ENCODE measurements around the gene KLHL17. TPM values are rescaled to one million over a fixed set of nuclear protein-coding genes. Genes with fewer than 3 reads are reported as not detected.

The KLHL17 gene
- total RNA-seq = 19.6 TPM

DNA sequence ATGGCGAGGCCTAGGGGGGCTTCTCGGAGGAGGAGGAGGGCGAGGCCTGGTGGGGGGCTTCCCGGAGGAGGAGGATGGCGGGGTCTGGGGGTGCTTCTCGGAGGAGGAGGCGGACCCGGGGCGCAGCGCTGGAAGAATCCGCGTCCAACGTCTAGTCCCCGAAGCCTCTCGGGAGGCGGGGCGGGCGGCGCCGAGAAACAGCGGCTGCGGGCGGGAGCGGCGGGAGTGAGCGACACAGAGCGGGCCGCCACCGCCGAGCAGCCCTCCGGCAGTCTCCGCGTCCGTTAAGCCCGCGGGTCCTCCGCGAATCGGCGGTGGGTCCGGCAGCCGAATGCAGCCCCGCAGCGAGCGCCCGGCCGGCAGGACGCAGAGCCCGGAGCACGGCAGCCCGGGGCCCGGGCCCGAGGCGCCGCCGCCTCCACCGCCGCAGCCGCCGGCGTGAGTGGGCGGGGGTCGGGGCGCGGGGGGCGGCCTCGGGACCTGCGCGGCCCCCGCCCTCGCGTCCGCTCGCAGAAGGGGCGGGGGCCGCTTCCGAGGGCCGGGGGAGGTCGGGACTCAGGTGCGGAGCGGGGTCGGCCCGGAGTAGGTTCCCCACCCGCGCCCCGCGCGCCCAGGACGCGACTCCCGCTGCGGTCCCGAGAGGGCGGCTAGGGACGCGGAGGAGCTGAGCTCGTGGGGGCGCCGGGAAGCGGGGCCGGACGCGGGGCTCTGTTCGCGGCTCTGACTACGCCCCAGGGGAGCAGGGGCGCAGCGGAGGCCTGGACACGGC, at the start of gene KLHL17:
TSS of gene KLHL17 (plus strand) at position 222 of the 769 bp plus-strand sequence. CDS start at position 332, 110 bp downstream.
- no peak for DNase-seq (ENCODE audit: extremely low spot score in 2 of 2)
- Histone ChIP-seq H3K27me3 (no peaks in the 10 kb centered on the region), H3K4me3 (peak within 1 kb of the TSS; percentile 96 to 97), H3K27ac (peak within 1 kb of the TSS; percentile 59), H3K36me3 (peaks cover 0 to 18% of the 10 kb centered on the region in 2 donors), H3K4me1 (peaks cover 32% of the 10 kb centered on the region), H3K9me3 (no peaks in the 10 kb centered on the region)
- intact Hi-C loops (cut with DNase I) = loop anchor here (5.0 kb wide), 1 partner anchor 53 kb away; no protein-coding TSS in a partner anchor
- TF ChIP-seq, protein P1, sequence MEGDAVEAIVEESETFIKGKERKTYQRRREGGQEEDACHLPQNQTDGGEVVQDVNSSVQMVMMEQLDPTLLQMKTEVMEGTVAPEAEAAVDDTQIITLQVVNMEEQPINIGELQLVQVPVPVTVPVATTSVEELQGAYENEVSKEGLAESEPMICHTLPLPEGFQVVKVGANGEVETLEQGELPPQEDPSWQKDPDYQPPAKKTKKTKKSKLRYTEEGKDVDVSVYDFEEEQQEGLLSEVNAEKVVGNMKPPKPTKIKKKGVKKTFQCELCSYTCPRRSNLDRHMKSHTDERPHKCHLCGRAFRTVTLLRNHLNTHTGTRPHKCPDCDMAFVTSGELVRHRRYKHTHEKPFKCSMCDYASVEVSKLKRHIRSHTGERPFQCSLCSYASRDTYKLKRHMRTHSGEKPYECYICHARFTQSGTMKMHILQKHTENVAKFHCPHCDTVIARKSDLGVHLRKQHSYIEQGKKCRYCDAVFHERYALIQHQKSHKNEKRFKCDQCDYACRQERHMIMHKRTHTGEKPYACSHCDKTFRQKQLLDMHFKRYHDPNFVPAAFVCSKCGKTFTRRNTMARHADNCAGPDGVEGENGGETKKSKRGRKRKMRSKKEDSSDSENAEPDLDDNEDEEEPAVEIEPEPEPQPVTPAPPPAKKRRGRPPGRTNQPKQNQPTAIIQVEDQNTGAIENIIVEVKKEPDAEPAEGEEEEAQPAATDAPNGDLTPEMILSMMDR (IDR thresholded peaks at IDR 0.05) = no peak
- TF ChIP-seq POLR2A (IDR thresholded peaks at IDR 0.05) (no peak), POLR2AphosphoS5 (IDR thresholded peaks at IDR 0.05; ENCODE audit: insufficient read depth in 1 of 2, low read depth in 1 of 2) (no peak)

- H3K4me3 ChIP-seq = no peak overlapping the region
Observed at GRCh38 chr1:910881-911721, 49.3 kb upstream of the KLHL17 start.

GRCh38 chr1:911875-912739, 48.3 kb upstream of the KLHL17 start:
- intact Hi-C loops (cut with DNase I) = no loop called here
- no peaks in the 10 kb centered on the region for H3K27me3 ChIP-seq

More at GRCh38 chr1:910881-911721, 49.3 kb upstream of the KLHL17 start:
- Histone ChIP-seq H3K9me3 (no peaks in the 10 kb centered on the region), H3K4me1 (no peaks in the 10 kb centered on the region), H3K36me3 (no peaks in the 10 kb centered on the region), H3K27ac (no peak overlapping the region), H3K27me3 (no peaks in the 10 kb centered on the region)
- intact Hi-C loops (cut with DNase I) = no loop called here
- peak in 1 of 2 donors; percentile 39 for TF ChIP-seq POLR2AphosphoS5 (IDR thresholded peaks at IDR 0.05; ENCODE audit: insufficient read depth in 1 of 2, low read depth in 1 of 2)
- no peak for TF ChIP-seq POLR2A (IDR thresholded peaks at IDR 0.05)
- DNase-seq (ENCODE audit: extremely low spot score in 2 of 2) = no peak

DNA sequence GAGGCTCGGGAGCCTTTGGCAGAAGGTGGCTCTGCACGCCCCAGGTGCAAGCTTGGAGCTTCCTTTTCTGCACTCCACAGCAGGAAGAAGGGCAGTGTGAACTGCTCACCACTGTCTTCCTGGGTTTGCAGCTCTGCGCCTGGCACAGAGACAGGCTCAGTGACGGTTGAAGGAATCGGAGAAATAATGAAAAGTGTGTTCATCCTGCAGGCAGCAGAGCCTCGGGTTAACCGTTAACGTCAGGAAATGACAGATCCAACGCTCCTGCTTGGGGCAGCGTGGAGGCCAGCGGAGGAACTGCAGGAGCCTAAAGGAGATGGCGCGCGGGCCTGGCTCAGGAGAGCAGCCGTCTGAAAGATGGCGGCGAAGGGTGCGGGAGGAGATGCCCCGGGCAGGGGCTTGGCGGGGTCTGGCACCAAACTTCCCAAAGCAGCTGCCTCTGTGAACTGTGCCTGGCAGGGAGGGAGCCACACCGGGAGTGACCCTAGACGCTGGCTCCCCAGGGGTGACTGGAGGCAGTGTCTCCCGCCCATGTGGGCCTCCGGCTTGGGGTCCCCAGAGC, 47.6 kb upstream of the KLHL17 start:
- H3K4me3 ChIP-seq = no peak overlapping the region
- no peaks in the 10 kb centered on the region for H3K27me3 ChIP-seq
- no peaks in the 10 kb centered on the region for H3K36me3 ChIP-seq
- intact Hi-C loops (cut with DNase I) = no loop called here
- no peak for DNase-seq (ENCODE audit: extremely low spot score in 2 of 2)
- H3K27ac ChIP-seq = no peak overlapping the region
- H3K9me3 ChIP-seq = no peaks in the 10 kb centered on the region
- H3K4me1 ChIP-seq = peaks cover 9% of the 10 kb centered on the region
- no peak for TF ChIP-seq POLR2A (IDR thresholded peaks at IDR 0.05)

More at GRCh38 chr1:911875-912739, 48.3 kb upstream of the KLHL17 start:
- no peak for DNase-seq (ENCODE audit: extremely low spot score in 2 of 2)
- Histone ChIP-seq H3K36me3 (no peaks in the 10 kb centered on the region), H3K9me3 (no peaks in the 10 kb centered on the region), H3K4me1 (peaks cover 9% of the 10 kb centered on the region), H3K4me3 (no peak overlapping the region), H3K27ac (no peak overlapping the region)
- TF ChIP-seq POLR2A (IDR thresholded peaks at IDR 0.05) (no peak), POLR2AphosphoS5 (IDR thresholded peaks at IDR 0.05; ENCODE audit: insufficient read depth in 1 of 2, low read depth in 1 of 2) (no peak)
- TF ChIP-seq, protein P1 (IDR thresholded peaks at IDR 0.05) = no peak

DNA sequence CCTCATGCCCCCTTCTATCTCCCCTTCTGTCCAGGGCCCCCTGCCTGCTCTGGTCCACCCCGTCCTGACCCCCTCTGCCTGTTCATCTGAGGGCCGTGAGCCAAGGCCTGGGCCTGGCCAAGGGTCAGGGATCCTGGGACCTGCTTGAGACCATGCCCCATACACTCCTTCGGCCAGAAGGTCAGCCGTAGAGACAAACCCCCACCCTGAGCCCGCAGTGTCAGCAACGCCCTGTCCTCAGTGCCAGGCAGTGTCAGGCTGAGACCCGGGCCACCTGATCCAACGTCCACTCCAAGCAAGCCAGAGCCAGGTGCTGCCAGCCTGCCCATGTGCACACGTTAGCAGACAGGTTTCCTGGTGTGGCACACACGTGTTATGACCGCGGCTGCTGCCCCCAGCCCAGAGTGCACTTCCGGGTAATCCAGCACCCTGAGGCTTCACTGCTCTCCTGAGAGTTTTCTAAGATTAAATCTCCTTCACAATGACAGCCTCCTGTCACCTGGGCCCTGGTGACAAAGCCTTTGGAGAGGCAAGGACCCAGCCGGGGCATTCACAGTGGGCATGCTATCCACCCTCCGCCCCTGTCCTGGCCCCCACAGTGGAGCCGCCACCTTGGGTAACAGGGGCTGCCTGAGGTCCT, 46.8 kb upstream of the KLHL17 start:
- H3K27me3 ChIP-seq = no peaks in the 10 kb centered on the region
- H3K9me3 ChIP-seq = no peaks in the 10 kb centered on the region
- no peak overlapping the region for H3K27ac ChIP-seq
- intact Hi-C loops (cut with DNase I) = no loop called here
- no peak overlapping the region for H3K4me3 ChIP-seq
- no peaks in the 10 kb centered on the region for H3K36me3 ChIP-seq
- TF ChIP-seq POLR2AphosphoS5 (IDR thresholded peaks at IDR 0.05; ENCODE audit: insufficient read depth in 1 of 2, low read depth in 1 of 2) (no peak), POLR2A (IDR thresholded peaks at IDR 0.05) (no peak)
- TF ChIP-seq, protein P1 (IDR thresholded peaks at IDR 0.05) = no peak
- H3K4me1 ChIP-seq = peaks cover 9% of the 10 kb centered on the region
- DNase-seq (ENCODE audit: extremely low spot score in 2 of 2) = no peak

Data from vagina (tissue), 2 donors.